Ecto neural progenitor cell (in vitro differentiated cells): ENCODE results near the gene TBX2.
"Not testable (repeated sequence)": the region's sequence is repeated elsewhere in the genome, so short reads cannot be mapped to it uniquely, and the experiment has no call there.

Source experiments
- DNase-seq: peaks from one replicate; pipeline ENCODE4 v3.0.0-alpha.2; 2018; ENCODE audit warnings: low spot score

Gene TBX2

DNA sequence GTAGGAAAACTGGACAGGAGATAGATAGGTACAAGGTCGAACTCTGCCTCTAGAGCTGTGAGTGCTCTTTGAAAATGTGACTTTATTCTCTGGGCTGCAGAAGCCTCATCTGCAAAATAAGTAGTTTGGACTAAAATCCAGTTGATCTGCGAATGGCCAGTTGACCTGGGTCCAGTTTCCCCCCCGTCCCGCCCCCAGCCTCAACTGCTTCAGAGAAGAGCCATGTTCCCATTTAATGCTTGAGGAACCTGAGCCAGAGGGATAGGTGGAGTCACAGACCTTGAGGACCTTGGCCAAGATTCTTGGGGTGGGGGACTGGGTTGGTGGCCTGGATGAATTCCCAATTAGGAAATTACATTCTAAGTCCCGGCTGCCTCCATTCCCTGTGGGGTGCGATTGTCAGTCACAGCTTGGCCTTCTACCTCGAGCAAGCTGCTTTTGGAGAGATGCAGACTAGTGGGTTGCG lies 14.1 kb downstream of the TBX2 start:
- DNase-seq = no peak

GRCh38 chr17:61414141-61414935 lies 14.7 kb downstream of the TBX2 start:
- peak; percentile 56 for DNase-seq

DNA sequence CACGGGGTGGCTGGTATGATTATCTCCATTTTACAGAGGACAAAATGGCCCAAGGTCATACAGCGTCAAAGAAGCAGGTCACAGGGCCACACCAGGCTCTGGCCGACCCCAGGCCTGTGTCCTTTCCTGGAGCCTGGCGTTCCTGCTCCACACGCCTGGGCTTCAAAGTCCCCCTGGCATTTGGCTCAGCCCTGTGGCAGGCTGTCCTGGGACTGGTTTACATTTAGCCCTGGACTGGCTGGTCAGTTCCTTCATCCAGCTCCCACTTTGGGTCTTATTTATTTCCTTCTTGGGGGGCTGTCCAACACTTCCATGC lies 15.3 kb downstream of the TBX2 start:
- DNase-seq = no peak

DNA sequence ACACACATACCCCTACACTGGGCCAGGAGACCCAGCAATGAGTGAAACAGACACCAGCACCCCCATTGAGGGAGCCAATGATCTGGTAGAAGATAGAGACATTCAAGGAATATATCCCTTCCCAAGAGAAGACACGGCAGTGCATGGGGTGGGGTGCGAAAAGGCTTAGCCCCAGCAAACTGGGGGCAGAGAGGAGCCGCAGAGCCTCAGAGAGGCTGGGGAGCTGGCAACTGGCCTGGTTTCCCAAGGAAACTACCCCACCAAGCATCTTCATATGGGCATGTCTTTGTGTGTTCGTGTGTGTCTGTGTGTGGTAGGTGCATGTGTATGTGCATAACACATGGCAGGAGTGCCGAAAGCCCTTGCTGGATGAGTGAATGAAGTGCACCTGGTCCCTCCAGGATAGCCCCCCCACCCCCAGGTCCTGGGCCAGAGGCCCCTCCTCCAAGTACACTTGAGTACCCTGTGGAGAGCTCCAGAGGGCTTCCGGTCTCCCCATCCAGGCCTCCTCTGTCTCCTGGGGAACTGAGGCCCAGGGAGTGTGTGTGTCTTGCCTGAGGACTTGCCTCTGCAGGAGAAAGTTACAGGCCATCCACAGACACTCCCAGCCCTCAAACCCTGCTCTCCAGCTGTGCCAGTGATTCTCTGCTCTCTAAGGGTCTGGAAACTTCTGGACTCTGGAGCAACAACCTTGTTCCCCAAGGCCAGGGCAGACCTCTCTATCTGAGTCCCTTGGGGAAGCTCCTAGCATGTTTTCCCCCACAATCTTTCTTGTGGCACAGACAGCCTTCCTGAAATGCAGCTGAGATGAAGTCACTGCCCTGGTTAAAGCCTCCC lies 15.9 kb downstream of the TBX2 start:
- peak; percentile 51 for DNase-seq

DNA sequence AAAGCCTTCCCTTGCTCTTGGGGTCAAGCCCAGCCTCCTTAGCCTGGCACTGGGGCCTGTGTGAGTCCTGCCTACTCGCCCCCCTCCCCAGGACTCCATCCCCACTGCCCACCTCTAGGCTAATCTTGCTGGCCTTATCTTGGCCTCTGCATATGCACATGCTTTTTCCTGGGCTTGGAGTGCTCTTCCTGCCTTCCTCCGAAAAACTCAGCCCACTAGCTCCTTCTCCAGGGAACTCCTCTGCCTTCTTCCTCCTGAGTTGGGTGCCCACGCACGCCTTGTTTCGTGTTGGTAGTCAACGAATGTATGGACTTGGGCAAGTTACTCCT lies 16.5 kb downstream of the TBX2 start:
- DNase-seq = no peak

- DNase-seq = peak; percentile 99
Measured at GRCh38 chr17:61416540-61417363, 17.1 kb downstream of the TBX2 start.

DNA sequence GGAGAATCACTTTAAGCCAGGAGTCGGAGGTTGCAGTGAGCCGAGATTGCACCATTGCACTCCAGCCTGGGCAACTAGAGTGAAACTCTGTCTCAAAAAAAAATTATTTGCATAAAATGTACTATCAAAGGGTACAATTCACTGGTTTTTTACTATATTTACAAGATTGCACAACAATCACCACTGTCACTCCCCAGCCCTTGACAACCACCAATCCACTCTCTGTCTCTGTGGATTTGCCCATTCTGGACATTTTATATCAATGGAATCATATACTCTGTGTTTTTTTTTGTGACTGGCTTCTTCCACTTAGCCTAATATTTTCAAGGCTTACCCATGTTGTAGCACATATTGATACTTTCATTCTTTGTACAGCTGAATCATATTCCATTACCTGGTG lies 18.8 kb downstream of the TBX2 start:
- DNase-seq = no peak

DNA sequence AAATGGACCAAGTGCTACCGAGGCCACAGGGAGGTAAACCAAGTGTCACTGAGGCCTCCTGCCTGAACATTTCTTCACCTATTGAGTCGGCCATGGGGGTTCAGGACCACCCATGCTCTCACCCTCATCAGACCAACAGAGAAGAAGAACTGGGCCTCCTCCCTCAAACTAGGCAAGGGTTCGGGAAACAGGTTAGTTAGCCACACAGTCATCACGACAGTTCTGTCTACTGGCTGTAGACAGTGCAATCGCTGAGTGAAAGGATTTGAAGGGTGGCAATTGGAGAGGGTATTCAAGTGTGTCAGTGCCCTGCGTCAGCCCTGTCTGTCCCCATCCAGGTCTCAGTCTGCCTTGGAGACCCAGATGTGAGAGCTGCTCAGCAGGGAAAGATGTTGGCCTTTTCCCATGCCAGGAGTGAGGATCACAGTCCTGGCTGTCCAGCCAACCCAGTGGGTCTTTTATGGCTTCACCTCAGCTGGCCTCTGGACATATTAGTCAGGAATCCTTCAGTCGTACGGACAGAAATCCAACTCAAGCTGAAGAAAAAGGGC lies 19.9 kb downstream of the TBX2 start:
- DNase-seq = no peak

DNA sequence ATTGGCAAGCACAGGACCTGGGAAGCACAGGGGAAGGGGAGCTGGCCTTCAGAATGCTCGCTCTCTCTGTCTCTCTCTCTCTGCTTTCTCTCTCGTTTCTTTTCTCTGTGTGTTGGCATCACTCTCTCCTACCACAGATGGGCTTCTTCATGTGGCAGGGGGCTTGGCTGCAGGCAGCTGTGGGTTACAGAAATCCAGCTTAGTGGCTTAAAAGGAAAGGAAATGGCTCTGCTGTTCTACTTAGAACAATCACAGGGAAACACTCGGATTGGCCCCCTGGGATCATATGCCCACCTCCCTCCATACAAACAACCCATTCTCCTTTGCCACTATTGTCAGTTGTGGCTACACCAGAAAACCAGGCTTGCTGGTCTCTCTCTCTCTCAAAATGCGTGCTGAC lies 20.4 kb downstream of the TBX2 start:
- DNase-seq = no peak

DNA sequence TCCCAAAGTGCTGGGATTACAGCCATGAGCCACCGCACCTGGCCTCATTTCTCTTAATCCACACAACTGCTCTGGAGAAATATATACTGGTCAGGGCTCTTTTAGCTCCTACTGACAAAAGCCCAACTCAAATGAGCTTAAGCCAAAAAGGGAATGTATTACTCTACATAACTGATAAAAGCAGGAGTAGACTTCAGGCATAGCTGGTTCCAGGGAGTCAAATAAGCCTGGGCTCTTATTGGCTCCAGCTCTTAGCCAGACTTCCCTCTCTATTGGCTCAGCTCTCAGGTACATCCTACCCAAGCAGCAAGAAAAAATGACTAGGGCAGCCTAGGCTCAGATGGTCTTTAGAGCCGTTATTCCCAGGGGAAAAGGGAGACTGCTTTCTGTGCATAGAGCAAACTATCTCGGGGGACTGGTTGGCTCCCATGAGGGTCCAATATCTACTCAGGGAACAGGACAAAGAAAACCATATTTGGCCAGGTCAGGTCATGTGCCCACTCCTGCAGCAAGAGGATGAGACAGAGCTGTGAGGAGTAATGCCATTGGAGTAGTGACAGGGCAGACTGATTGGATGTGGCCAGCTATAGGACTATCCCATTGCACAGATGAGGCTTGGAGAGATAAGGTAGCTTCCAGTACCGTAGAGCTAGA lies 21.2 kb downstream of the TBX2 start:
- no peak for DNase-seq

DNA sequence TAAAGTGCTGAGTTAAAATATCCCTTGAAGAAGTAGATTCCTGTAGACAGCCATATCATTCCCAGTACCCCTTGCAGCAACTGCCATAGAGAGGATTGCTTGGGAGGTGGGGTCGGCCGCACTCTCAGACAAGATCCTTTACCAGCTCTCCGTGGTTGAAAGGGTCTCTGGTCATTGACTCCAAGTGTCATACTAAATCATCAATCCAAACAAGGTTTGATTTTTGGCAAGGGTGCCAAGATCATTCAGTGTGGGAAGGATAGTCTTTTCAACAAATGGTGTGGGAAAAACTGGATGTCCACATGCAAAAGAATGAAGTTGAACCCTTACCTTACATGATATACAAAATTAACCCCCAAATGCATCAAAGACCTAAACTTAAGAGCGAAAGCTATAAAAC lies 21.8 kb downstream of the TBX2 start:
- DNase-seq = no peak

DNA sequence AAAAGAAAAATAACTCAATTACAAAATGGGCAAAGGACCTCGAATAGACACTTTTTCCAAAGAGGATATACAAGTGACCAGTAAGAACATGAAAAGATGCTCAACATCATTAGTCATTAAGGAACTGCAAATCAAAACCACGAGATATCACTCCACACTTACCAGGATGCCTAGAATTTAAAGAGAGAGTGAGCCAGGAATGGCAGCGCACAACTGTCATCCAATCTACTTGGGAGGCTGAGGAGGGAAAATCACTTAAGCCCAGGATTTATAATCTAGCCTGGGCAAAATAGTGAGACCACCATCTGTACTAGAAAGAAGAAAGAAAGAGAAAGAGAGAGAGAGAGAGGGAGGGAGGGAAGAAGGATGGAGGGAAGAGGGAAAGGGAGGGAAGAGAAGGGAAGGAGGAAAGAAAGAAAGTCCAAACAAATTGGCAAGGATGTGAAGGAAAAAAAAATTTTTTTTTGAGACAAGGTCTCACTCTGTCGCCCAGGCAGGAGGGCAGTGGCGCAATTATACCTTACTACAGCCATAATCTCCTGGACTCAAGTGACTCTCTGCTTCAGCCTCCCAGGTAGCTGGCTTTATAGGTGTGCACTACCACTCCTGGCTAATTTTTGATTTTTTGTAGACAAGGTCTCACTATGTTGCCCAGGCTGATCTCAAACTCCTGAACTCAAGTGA lies 22.6 kb downstream of the TBX2 start:
- no peak for DNase-seq

- DNase-seq = no peak
Measured at GRCh38 chr17:61422869-61423268, 23.2 kb downstream of the TBX2 start.

GRCh38 chr17:61423967-61424649 lies 24.5 kb downstream of the TBX2 start:
- DNase-seq = no peak

GRCh38 chr17:61425682-61426481 lies 26.2 kb downstream of the TBX2 start:
- peak; percentile 55 for DNase-seq

DNA sequence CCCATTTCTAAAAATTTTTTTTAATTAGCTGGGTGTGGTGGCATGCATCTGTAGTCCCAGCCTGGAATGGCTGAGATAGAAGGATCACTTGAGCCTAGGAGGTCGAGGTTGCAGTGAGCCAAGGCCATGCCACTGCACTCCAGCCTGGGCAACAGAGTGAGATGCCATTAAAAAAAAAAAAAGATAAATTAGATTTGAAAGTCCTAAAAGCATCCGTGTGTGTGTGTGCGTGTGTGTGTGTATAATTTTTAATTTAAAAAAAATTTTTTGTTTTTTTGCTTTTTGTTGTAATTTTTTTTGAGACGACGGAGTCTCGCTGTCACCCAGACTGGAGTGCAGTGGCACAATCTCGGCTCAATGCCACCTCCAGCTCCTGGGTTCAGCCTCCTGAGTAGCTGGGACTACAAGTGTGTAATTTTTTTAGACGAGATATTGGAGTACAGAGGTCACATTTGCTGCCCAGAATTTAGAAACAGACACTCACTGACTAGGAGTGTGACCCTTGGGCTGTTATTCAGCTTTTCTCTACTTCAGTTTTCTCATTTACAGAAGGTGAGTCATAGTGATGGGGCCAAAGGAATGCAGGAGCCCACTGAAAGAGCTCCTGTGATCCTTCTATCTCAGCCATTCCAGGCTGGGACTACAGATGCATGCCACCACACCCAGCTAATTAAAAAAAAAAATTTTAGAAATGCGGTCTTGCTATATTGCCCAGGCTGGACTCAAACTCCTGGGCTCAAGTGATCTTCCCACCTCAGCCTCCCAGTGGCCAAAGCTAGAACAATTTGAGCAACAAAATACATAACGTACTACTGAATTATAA lies 27.1 kb downstream of the TBX2 start:
- no peak for DNase-seq

- no peak for DNase-seq
Measured at GRCh38 chr17:61427567-61427966, 27.9 kb downstream of the TBX2 start.

DNA sequence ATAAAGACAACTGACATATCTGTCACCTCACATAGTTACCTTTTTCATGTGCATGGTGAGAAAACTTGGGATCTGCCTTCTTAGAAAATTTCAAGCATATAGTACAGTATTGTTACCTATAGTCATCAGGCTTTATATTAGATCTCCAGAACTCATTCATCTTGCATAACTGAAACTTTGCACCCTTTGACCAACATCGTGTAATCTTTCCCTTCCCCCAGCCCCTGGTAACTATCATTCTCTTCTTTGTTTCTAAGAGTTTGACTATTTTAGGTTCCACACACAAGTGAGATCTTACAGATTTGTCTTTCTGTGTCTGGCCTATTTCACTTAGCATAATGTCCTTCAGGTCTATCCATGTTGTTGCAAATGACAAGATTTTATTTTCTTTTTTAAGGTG lies 29.6 kb downstream of the TBX2 start:
- no peak for DNase-seq

- not testable (repeated sequence) for DNase-seq
Measured at GRCh38 chr17:61429831-61430230, 30.2 kb downstream of the TBX2 start.
